ENCODE results near the gene MICALL2.

Gene MICALL2

DNA sequence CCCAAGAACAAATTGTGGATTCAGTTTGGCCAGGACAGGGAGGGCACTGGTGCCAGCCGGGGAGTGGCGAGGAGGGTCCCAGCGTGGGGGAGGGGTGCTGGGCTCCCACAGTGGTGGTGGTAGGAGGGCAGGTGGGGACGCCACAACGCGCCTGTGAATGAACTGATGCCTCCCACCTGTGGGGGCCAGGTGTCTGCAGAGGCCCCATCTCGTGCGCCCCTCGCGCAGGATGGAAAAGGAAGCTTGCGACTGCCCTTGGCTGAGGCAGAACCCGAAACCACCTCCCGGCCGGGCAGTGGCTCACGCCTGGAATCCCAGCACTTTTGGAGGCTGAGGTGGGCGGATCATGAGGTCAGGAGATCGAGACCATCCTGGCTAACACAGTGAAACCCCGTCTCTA is 72.0 kb downstream of the MICALL2 start:
- no peak for TF ChIP-seq IKZF3 (tag by site-specific recombination; IDR thresholded peaks at IDR 0.05)
- TF ChIP-seq ZIC2 (tag by site-specific recombination; IDR thresholded peaks at IDR 0.05): no peak
- TF ChIP-seq ZNF623 (tag by site-specific recombination; IDR thresholded peaks at IDR 0.05): no peak
- TF ChIP-seq ZNF140 (tag by site-specific recombination; IDR thresholded peaks at IDR 0.05): no peak
- TF ChIP-seq ZBTB26 (tag by site-specific recombination; optimal IDR thresholded peaks at IDR 0.05): no peak
- TF ChIP-seq ZNF221 (tag by site-specific recombination; IDR thresholded peaks at IDR 0.05; ENCODE audit: borderline replicate concordance): no peak
- TF ChIP-seq ZNF48 (tag by site-specific recombination; IDR thresholded peaks at IDR 0.05): no peak
- TF ChIP-seq, protein P1, sequence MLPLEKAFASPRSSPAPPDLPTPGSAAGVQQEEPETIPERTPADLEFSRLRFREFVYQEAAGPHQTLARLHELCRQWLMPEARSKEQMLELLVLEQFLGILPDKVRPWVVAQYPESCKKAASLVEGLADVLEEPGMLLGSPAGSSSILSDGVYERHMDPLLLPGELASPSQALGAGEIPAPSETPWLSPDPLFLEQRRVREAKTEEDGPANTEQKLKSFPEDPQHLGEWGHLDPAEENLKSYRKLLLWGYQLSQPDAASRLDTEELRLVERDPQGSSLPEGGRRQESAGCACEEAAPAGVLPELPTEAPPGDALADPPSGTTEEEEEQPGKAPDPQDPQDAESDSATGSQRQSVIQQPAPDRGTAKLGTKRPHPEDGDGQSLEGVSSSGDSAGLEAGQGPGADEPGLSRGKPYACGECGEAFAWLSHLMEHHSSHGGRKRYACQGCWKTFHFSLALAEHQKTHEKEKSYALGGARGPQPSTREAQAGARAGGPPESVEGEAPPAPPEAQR (tag by site-specific recombination; IDR thresholded peaks at IDR 0.05): no peak
- TF ChIP-seq ZNF654 (tag by site-specific recombination; IDR thresholded peaks at IDR 0.05; ENCODE audit: low read depth): no peak
- TF ChIP-seq ZNF366 (tag by site-specific recombination; conservative IDR thresholded peaks at IDR 0.05): no peak
- no peak for TF ChIP-seq ZNF626 (tag by site-specific recombination; IDR thresholded peaks at IDR 0.05)
- TF ChIP-seq GFI1B (tag by site-specific recombination; IDR thresholded peaks at IDR 0.05): no peak
- TF ChIP-seq HOXA7 (CRISPR knock-in tag; IDR thresholded peaks at IDR 0.05; ENCODE audit: borderline replicate concordance): no peak
- no peak for TF ChIP-seq ZNF274 (IDR thresholded peaks at IDR 0.05; ENCODE audit: low read length)
- TF ChIP-seq ZNF274 (tag by site-specific recombination; IDR thresholded peaks at IDR 0.05; ENCODE audit: borderline replicate concordance): no peak
- no peak for TF ChIP-seq SP3 (tag by site-specific recombination; IDR thresholded peaks at IDR 0.05)
- Histone ChIP-seq H3K4me1 (ENCODE audit: control insufficient read depth, insufficient read depth, low read length) (no peaks in the 10 kb centered on the region), H3K27ac (ENCODE audit: extremely low read depth, low read depth, low read length) (no peak overlapping the region), H3K4me3 (ENCODE audit: low read depth, low read length) (no peak overlapping the region), H3K36me3 (ENCODE audit: control insufficient read depth in 2 of 2, insufficient read depth in 1 of 2, low read length in 2 of 2) (no peaks in the 10 kb centered on the region), H3K9me3 (ENCODE audit: control insufficient read depth, insufficient read depth, low read depth, low read length) (no peaks in the 10 kb centered on the region)
- CTCF ChIA-PET: interaction anchor here (0.6 to 0.7 kb wide), 2 partner anchors 69 to 301 kb away, joined by 3 read pairs; no protein-coding TSS in a partner anchor
- POLR2A ChIA-PET: interaction anchor here (0.7 kb wide), 1 partner anchor 54 kb away, joined by 3 read pairs; no protein-coding TSS in a partner anchor

GRCh38 chr7:1386623-1387220 is 72.5 kb downstream of the MICALL2 start:
- POLR2A ChIA-PET: no interaction called here
- CTCF ChIA-PET: interaction anchor here (0.7 kb wide), 1 partner anchor 203 kb away, joined by 5 read pairs; no protein-coding TSS in a partner anchor

DNA sequence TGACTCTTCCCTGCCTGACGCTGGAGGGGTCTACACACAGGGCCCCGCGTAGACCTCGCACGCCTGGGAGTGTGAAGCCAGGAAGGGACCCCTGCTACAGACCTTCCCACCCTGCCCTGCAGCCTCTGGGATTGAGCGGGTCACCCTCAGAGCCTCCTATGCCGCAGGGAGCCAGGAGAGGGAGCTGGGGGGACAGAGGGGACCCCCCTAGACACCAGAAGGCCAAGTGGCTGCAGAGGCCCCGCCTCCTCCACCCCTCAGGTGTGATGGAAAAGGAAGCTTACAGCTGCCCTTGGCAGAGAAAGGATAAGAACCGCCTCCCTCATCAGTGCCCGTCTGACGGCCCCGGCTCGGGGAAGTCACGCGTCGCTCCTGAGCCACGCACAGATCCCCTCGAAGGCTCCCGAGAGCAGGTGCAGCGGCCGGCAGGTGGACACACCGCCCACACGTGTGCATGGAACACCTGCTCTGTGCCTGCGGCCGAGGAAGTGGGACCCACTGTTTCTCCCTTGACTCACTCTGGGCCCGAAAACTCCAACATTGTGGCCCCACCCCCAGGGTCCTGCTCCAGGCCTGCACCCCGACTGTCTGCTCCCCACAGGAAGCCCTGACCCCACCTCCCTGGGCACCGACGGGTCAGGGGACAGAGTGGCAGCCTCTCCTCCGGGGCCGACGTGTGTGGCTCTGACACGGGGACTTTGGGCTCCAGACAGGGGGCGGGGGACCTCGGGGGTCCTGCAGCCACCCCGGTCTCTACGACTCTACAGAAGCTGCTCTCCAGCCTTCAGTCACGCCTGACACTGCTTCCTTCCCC is 73.3 kb downstream of the MICALL2 start:
- CTCF ChIA-PET: interaction anchor here (0.7 kb wide), 1 partner anchor 203 kb away, joined by 5 read pairs; no protein-coding TSS in a partner anchor
- Histone ChIP-seq H3K9me3 (ENCODE audit: control insufficient read depth, insufficient read depth, low read depth, low read length) (no peaks in the 10 kb centered on the region), H3K27ac (ENCODE audit: extremely low read depth, low read depth, low read length) (no peak overlapping the region), H3K4me3 (ENCODE audit: low read depth, low read length) (no peak overlapping the region), H3K36me3 (ENCODE audit: control insufficient read depth in 2 of 2, insufficient read depth in 1 of 2, low read length in 2 of 2) (no peaks in the 10 kb centered on the region), H3K4me1 (ENCODE audit: control insufficient read depth, insufficient read depth, low read length) (no peaks in the 10 kb centered on the region)
- TF ChIP-seq KLF1 (tag by site-specific recombination; IDR thresholded peaks at IDR 0.05) (no peak), ZNF664 (tag by site-specific recombination; IDR thresholded peaks at IDR 0.05) (no peak), SP3 (tag by site-specific recombination; IDR thresholded peaks at IDR 0.05) (no peak), ZBTB20 (tag by site-specific recombination; IDR thresholded peaks at IDR 0.05) (no peak), KLF10 (tag by site-specific recombination; IDR thresholded peaks at IDR 0.05) (no peak), ZNF510 (tag by site-specific recombination; IDR thresholded peaks at IDR 0.05; ENCODE audit: insufficient replicate concordance) (no peak), ZNF133 (tag by site-specific recombination; IDR thresholded peaks at IDR 0.05) (no peak), SETDB1 (IDR thresholded peaks at IDR 0.05; ENCODE audit: insufficient read length, low read length) (no peak), ZNF404 (tag by site-specific recombination; IDR thresholded peaks at IDR 0.05) (no peak), ZSCAN5A (tag by site-specific recombination; IDR thresholded peaks at IDR 0.05) (no peak), ZNF24 (tag by site-specific recombination; IDR thresholded peaks at IDR 0.05) (no peak), SCRT2 (tag by site-specific recombination; IDR thresholded peaks at IDR 0.05) (no peak)
- POLR2A ChIA-PET: no interaction called here

More at GRCh38 chr7:1386623-1387220, 72.5 kb downstream of the MICALL2 start:
- Histone ChIP-seq H3K9me3 (ENCODE audit: control insufficient read depth, insufficient read depth, low read depth, low read length) (no peaks in the 10 kb centered on the region), H3K36me3 (ENCODE audit: control insufficient read depth in 2 of 2, insufficient read depth in 1 of 2, low read length in 2 of 2) (no peaks in the 10 kb centered on the region), H3K4me3 (ENCODE audit: low read depth, low read length) (no peak overlapping the region), H3K4me1 (ENCODE audit: control insufficient read depth, insufficient read depth, low read length) (no peaks in the 10 kb centered on the region), H3K27ac (ENCODE audit: extremely low read depth, low read depth, low read length) (no peak overlapping the region)
- TF ChIP-seq ZNF521 (tag by site-specific recombination; IDR thresholded peaks at IDR 0.05) (no peak), SP2 (tag by site-specific recombination; IDR thresholded peaks at IDR 0.05) (peak; percentile 17; the same call in 1 of the 2 replicates)

All from HEK293 (cell line).